Chondrocyte (in vitro differentiated cells): ENCODE data around the gene APBA1. TPM values are rescaled to one million over a fixed set of nuclear protein-coding genes. Genes with fewer than 3 reads are reported as not detected.

Experiments
- DNase-seq: peaks from one replicate; pipeline ENCODE4 v3.0.0; 2021; ENCODE audit warnings: mixed read lengths, low spot score
- H3K27ac Mint-ChIP-seq: one replicate; pipeline ENCODE4 v1.8.0; 2021; ENCODE audit warnings: mild to moderate bottlenecking, moderate library complexity, mixed read lengths; ENCODE audit not compliant: unreplicated experiment
- H3K27me3 Mint-ChIP-seq: 2 replicates; pipeline ENCODE4 v1.8.0; 2021; ENCODE audit warnings: low read depth, mixed read lengths
- H3K36me3 Mint-ChIP-seq: 2 replicates; pipeline ENCODE4 v1.8.0; 2021; ENCODE audit warnings: low read depth, mixed read lengths
- H3K4me1 Mint-ChIP-seq: 2 replicates; pipeline ENCODE4 v1.8.0; 2021; ENCODE audit warnings: low read depth, mild to moderate bottlenecking, mixed read lengths
- H3K4me3 Mint-ChIP-seq: one replicate; pipeline ENCODE4 v1.8.0; 2021; ENCODE audit warnings: mild to moderate bottlenecking, moderate library complexity, mixed read lengths; ENCODE audit not compliant: unreplicated experiment
- H3K9me3 Mint-ChIP-seq: 2 replicates; pipeline ENCODE4 v1.8.0; 2021; ENCODE audit warnings: low read depth, mixed read lengths
- total RNA-seq: library from RNA; stranded (reverse); gene quantifications from 3 replicates; pipeline ENCODE4 v1.2.1, GENCODE V29; 2021
- TF ChIP-seq, protein P1 (sequence below): fragments of 200-600 bp; sonication (generic); IDR thresholded peaks from 2 replicates; pipeline ENCODE4 v1.5.0; 2021; ENCODE audit warnings: antibody characterized with exemption, mild to moderate bottlenecking, moderate library complexity

The APBA1 gene
- total RNA-seq, 1 donor from 2014 or later, result 12.3 TPM

DNA sequence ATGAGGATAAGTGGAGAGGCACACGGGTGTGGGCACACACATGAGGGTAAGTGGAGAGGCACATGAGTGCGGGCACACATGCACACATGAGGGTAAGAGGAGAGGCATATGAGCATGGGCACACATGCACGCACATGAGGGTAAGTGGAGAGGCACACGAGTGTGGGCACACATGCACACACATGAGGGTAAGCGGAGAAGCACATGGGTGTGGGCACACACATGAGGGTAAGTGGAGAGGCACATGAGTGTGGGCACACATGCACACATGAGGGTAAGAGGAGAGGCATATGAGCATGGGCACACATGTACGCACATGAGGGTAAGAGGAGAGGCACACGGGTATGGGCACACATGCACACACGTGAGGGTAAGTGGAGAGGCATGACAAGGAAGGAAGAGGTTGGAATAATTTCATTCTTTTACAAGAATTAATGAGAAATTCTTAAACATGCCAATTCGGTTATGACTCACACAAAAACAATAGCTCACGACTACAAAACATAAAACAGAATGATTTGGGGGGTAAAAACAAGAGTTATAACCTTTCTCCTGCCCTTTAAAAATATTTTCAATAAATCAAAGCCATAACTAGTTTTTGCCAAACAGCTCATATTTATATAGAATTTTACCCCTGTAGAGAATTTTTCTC, 67.5 kb downstream of the APBA1 start:
- Mint-ChIP-seq H3K4me3 (no peak overlapping the region), H3K9me3 (peaks cover 4% of the 10 kb centered on the region), H3K27ac (no peak overlapping the region), H3K4me1 (peaks cover 10% of the 10 kb centered on the region), H3K36me3 (no peaks in the 10 kb centered on the region), H3K27me3 (no peaks in the 10 kb centered on the region)
- TF ChIP-seq, protein P1, sequence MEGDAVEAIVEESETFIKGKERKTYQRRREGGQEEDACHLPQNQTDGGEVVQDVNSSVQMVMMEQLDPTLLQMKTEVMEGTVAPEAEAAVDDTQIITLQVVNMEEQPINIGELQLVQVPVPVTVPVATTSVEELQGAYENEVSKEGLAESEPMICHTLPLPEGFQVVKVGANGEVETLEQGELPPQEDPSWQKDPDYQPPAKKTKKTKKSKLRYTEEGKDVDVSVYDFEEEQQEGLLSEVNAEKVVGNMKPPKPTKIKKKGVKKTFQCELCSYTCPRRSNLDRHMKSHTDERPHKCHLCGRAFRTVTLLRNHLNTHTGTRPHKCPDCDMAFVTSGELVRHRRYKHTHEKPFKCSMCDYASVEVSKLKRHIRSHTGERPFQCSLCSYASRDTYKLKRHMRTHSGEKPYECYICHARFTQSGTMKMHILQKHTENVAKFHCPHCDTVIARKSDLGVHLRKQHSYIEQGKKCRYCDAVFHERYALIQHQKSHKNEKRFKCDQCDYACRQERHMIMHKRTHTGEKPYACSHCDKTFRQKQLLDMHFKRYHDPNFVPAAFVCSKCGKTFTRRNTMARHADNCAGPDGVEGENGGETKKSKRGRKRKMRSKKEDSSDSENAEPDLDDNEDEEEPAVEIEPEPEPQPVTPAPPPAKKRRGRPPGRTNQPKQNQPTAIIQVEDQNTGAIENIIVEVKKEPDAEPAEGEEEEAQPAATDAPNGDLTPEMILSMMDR, result no peak
- DNase-seq, result no peak

DNA sequence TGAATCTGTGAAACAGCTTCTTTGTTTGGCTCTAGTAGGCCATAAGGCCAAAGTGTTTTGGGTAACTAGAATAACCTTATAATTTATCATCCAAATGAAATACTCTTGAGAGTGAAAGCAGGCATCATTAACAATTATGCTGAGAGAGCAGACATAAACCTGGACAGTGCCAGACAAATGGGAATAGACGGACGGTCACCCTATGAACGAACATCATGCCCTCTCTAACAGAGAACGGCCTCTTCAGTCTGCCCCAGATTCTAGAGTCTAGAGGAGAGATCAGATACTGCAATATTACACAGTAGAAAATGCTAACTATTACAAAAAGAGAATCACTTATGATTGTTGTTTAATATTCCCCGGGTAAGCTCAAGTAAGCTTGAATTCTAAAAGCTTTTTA, 68.5 kb downstream of the APBA1 start:
- TF ChIP-seq, protein P1, result no peak
- Mint-ChIP-seq H3K4me3 (no peak overlapping the region), H3K36me3 (no peaks in the 10 kb centered on the region), H3K9me3 (peaks cover 4% of the 10 kb centered on the region), H3K27me3 (no peaks in the 10 kb centered on the region), H3K27ac (no peak overlapping the region), H3K4me1 (peaks cover 16% of the 10 kb centered on the region)
- no peak for DNase-seq

DNA sequence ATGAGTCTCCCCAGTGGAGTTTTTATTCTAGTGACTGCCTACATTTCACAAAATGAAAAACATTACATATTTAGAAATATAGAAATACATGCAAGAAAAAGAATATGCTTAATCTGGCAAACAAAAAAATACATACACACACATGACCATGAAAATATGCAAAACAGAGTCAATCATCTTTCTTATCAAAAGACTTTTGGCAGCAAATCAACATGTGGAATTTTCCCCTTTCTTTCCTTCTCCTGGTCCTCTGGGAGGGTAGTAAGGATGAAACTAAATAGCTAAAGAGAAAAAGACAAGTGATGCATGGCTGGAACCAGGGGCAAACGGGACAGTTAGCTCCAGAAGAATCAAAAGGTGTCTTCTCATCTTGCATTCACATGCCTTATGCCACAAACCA, 69.4 kb downstream of the APBA1 start:
- Mint-ChIP-seq H3K27me3 (no peaks in the 10 kb centered on the region), H3K4me3 (no peak overlapping the region), H3K27ac (no peak overlapping the region), H3K36me3 (no peaks in the 10 kb centered on the region), H3K9me3 (peaks cover 4% of the 10 kb centered on the region), H3K4me1 (peaks cover 16% of the 10 kb centered on the region)
- no peak for DNase-seq
- TF ChIP-seq, protein P1, result no peak

DNA sequence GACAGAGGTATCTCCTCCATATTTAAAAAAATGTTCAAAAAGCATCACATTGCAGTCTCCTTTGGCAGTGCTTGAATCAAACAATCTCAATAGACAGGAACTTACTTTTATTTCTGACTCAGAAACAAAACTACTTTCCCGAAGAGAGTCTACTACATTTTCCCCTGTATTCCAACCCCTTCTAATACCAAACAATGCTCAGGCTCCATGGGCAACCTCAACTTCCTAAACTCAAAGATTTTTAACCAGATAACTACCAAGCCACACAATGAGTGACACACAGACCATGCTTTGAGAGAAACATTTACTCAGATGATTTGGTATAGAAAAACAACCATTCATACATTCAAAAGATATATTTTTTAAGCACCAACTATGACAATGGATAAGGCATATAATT, 70.5 kb downstream of the APBA1 start:
- peaks cover 16% of the 10 kb centered on the region for H3K4me1 Mint-ChIP-seq

DNA sequence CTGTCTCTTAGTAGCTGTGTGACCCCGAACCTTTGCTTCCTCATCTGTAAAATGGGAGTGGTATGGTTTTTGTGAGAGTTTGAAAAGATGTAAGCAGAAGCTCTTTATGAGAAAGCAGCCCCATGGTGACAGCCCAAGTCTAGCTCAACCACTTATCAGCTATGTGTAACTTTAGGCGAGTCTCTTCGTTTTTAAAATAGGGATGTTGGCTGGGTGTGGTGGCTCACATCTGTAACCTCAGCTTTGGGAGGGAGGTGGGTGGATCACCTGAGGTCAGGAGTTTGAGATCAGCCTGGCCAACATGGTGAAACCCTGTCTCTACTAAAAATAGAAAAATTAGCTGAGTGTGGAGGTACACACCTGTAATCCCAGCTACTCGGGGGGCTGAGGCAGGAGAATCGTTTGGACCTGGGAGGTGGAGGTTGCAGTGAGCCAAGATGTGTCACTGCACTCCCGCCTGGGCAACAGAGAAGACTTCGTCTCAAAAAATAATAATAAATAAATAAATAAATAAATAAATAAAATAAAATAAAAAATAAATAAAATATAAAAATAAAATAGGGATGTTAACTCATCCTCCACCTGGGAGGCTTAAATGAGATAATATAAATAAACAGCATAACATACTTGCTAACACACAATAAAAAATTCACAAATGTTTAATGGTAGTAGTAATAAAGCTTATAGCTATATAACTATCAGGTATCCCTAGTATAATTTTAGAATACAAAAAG, 71.7 kb downstream of the APBA1 start:
- no peaks in the 10 kb centered on the region for H3K27me3 Mint-ChIP-seq
- DNase-seq, result no peak
- H3K4me1 Mint-ChIP-seq, result peaks cover 16% of the 10 kb centered on the region
- TF ChIP-seq, protein P1, result no peak
- no peaks in the 10 kb centered on the region for H3K9me3 Mint-ChIP-seq
- no peaks in the 10 kb centered on the region for H3K36me3 Mint-ChIP-seq
- no peak overlapping the region for H3K4me3 Mint-ChIP-seq
- no peak overlapping the region for H3K27ac Mint-ChIP-seq

More for the DNA sequence above, 70.5 kb downstream of the APBA1 start:
- DNase-seq, result no peak
- Mint-ChIP-seq H3K4me3 (no peak overlapping the region), H3K9me3 (no peaks in the 10 kb centered on the region), H3K27ac (no peak overlapping the region), H3K36me3 (no peaks in the 10 kb centered on the region), H3K27me3 (no peaks in the 10 kb centered on the region)
- TF ChIP-seq, protein P1, result no peak
